SJCRH30 (cell line): Measurements from ENCODE around the gene HHIPL1. TPM values are rescaled to one million over a fixed set of nuclear protein-coding genes. Genes with fewer than 3 reads are reported as not detected.
A peak's percentile ranks its signal among the peaks of the same experiment; 100 is the strongest.

Experiments used
- DNase-seq, 2 experiments: peaks; one replicate each; pipeline ENCODE4 v3.0.0-alpha.2; 2015 to 2020
- H3K27ac ChIP-seq: fragments of 250-450 bp; sonication (Bioruptor Pico); 2 replicates; pipeline ENCODE4 v1.5.1; 2020; ENCODE audit warnings: mild to moderate bottlenecking, moderate library complexity
- H3K27me3 ChIP-seq: fragments of 250-450 bp; sonication (Bioruptor Pico); 2 replicates; pipeline ENCODE4 v1.5.1; 2020; ENCODE audit warnings: mild to moderate bottlenecking, moderate library complexity
- H3K36me3 ChIP-seq: fragments of 250-450 bp; sonication (Bioruptor Pico); 2 replicates; pipeline ENCODE4 v1.5.1; 2020; ENCODE audit warnings: mild to moderate bottlenecking, moderate library complexity
- H3K4me1 ChIP-seq: fragments of 250-450 bp; sonication (Bioruptor Pico); 2 replicates; pipeline ENCODE4 v1.5.1; 2020; ENCODE audit warnings: mild to moderate bottlenecking, moderate library complexity
- H3K4me3 ChIP-seq: fragments of 250-450 bp; sonication (Bioruptor Pico); 2 replicates; pipeline ENCODE4 v1.5.1; 2020; ENCODE audit warnings: mild to moderate bottlenecking, moderate library complexity
- H3K9me3 ChIP-seq: fragments of 250-450 bp; sonication (Bioruptor Pico); replicated peaks from 2 replicates; pipeline ENCODE4 v1.5.1; 2020; ENCODE audit warnings: mild to moderate bottlenecking, moderate library complexity
- total RNA-seq: library from RNA; depleted of rRNA; stranded (reverse); fragments of >200 nt; shearing (Covaris generic); gene quantifications from 2 replicates; pipeline ENCODE4 v1.2.3, GENCODE V29; 2014

Gene HHIPL1
- total RNA-seq, 1 experiment from 2014 or later = not detected

GRCh38 chr14:99679543-99679942 lies 34.6 kb downstream of the HHIPL1 start:
- H3K27me3 ChIP-seq = no peaks in the 10 kb centered on the region
- DNase-seq = no peak
- no peak overlapping the region for H3K27ac ChIP-seq
- H3K9me3 ChIP-seq = no peaks in the 10 kb centered on the region
- no peaks in the 10 kb centered on the region for H3K36me3 ChIP-seq
- no peak overlapping the region for H3K4me3 ChIP-seq
- H3K4me1 ChIP-seq = no peaks in the 10 kb centered on the region

DNA sequence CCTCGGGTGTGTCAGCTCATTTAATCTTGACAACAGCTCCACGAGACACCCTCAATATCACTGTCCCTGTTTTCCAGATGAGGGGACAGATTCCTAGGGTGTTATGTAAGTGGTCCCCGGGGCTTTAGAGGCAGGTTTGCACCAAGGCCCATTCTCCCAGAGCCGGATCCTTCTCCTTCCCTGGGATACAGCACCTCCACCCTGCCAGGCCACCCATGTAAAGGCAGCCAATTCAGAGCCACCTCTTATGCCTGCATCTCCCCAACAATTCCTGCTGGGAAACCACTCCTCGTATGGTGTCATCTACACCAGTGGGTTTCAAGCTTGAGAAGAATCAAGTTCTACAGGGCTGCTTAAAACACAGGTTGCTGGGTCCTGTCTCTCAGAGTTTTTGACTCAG lies 35.1 kb downstream of the HHIPL1 start:
- no peak for DNase-seq
- H3K36me3 ChIP-seq = no peaks in the 10 kb centered on the region
- no peaks in the 10 kb centered on the region for H3K9me3 ChIP-seq
- H3K27me3 ChIP-seq = no peaks in the 10 kb centered on the region
- no peak overlapping the region for H3K27ac ChIP-seq
- H3K4me1 ChIP-seq = no peaks in the 10 kb centered on the region
- H3K4me3 ChIP-seq = no peak overlapping the region

DNA sequence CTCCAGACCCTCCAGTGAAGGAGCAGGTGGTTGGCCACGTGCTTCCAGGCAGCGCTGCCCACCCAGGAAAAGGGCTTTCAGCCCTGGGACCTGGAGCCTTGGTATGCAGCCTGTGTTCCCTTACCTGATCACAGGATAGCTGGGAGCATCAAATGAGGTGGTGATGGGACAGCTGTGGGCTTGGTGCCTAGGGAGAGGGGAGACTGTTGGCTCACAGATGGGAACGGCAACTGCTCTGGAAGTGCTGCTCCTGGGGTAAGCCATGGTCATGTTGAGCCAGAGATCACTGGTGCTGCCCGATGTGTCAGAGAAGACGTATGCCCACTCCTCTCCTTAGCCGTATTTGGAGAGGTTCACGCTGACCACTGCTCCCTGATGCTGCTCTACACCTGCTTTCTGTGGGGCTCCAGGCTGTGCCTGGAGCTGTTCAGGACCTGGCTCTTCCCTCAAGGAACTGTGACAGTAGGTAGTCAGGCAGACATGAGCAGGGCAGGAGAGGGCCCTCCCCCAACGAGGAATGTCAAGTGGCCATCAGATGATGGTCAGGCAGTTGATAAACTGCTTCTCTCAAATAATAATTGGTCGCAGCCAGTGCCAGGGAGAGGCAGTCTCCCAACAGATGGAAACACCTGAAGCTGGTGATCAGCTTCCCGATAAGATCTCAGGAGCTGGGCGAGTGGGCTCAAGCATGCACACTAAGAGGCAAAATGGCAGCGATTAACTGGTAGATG lies 36.3 kb downstream of the HHIPL1 start:
- no peaks in the 10 kb centered on the region for H3K4me1 ChIP-seq
- H3K36me3 ChIP-seq = no peaks in the 10 kb centered on the region
- H3K27me3 ChIP-seq = no peaks in the 10 kb centered on the region
- no peak overlapping the region for H3K27ac ChIP-seq
- DNase-seq = no peak
- no peak overlapping the region for H3K4me3 ChIP-seq
- no peaks in the 10 kb centered on the region for H3K9me3 ChIP-seq

DNA sequence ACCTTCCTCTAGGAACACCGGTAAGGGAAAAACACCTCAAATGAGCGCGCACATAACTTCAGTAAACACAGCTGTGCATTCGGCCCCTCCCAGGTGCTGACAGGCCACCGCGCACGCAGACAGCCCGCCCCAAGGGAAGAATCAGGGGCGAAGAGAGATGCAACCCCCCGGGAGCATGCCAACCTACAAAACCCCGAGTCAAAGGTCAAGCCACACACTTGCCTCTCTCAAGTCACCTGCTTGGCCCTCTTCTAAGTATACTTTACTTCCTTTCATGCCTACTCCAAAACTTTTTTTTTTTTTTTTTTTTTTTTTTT lies 36.9 kb downstream of the HHIPL1 start:
- no peak for DNase-seq
- Histone ChIP-seq H3K9me3 (no peaks in the 10 kb centered on the region), H3K27ac (no peak overlapping the region), H3K27me3 (no peaks in the 10 kb centered on the region), H3K4me3 (no peak overlapping the region), H3K4me1 (no peaks in the 10 kb centered on the region), H3K36me3 (no peaks in the 10 kb centered on the region)

DNA sequence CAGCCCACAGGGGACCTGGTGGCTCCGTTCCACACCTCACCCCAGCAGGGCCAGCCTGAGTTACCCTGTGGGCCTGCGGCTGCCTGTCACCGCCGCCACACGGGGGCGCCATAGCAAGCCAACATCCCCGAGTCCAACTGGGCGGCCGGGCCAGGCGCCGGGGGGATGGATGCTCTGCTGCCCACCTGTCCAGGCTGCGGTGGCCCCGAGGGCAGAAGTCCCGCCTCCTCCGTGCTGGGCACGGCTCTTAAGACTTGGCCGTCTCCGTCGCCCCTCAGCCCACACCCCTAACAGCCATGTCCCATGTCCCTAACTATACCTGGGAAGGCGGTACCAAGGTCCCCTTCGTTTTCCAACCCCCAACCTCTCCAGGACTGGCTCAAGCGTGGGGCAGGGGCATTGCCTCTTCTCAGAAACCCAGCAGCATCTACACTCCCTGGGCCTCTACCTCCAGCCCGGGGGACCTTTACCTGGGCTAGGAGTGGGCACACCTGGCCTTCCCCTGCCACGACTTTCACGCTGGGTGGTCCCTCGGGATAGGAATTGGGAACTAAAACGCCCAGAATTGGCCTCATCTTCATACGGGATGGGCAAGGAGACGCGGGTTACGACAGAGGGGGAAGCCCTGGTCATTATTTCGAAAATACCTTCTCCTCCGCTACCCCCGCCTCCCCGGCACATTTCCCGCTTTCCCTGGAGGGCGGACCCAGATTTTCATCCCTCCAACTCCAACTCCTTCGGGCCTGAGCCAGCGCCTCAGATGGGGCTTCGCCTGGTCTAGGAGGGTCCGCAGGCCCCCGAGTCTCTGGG lies 38.1 kb downstream of the HHIPL1 start:
- H3K27me3 ChIP-seq = no peaks in the 10 kb centered on the region
- no peaks in the 10 kb centered on the region for H3K36me3 ChIP-seq
- peak overlapping the region; percentile 57 for H3K27ac ChIP-seq
- H3K9me3 ChIP-seq = no peaks in the 10 kb centered on the region
- H3K4me3 ChIP-seq = peak overlapping the region; percentile 73
- peak; percentile 79 to 86 for DNase-seq
- no peaks in the 10 kb centered on the region for H3K4me1 ChIP-seq

DNA sequence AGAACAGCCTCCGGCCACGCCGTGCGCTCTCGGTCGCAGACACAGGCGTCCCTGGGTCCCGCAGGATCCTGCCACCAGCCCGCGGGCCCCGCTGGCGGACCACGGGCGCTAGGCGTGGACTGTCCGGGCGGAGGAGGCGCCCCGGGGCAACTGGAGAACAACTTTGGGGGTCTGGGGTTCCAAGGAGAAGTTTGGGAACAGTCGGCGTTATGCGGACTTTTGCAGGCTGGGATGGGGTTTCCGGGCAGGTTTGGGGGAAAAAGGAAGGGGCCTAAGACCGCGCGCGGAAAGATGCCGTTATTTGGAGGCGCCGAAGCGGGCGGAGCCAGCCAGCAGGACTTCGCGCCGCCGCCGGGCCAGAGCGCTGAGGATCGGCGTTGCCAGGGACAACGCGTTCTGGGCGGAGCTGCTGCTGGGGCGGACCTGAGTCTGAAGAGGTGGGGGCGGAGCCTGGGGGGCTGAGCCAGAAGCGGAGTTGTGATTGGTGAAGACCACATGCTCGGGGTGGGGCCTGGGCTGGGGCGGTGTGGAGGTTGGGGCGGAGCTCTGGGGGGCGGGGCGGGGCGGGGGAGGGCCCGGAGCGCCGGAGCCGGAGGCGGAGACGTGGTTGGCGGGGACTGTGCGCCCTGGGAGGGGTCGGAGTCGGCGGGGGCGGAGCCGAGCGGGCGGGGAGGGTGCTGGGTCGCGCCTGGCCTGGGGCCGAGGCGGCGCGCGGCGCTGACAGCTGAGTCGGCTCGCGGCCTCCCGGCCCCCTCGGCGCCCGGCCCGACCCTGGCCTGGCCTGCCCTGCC lies 38.9 kb downstream of the HHIPL1 start, which contains the start of gene CYP46A1:
Gene CYP46A1, plus strand, starts transcription at position 680 of the 791 bp plus-strand sequence. CDS start 120 bp downstream, outside the sequence.
- peak within 1 kb of the TSS; percentile 61 for H3K27ac ChIP-seq
- no peaks in the 10 kb centered on the region for H3K36me3 ChIP-seq
- no peaks in the 10 kb centered on the region for H3K4me1 ChIP-seq
- peak; percentile 98 to 100 for DNase-seq
- no peaks in the 10 kb centered on the region for H3K27me3 ChIP-seq
- no peaks in the 10 kb centered on the region for H3K9me3 ChIP-seq
- H3K4me3 ChIP-seq = peak within 1 kb of the TSS; percentile 73

- Histone ChIP-seq H3K4me1 (no peaks in the 10 kb centered on the region), H3K36me3 (no peaks in the 10 kb centered on the region), H3K4me3 (peak overlapping the region; percentile 66), H3K27ac (peak overlapping the region; percentile 61), H3K9me3 (no peaks in the 10 kb centered on the region), H3K27me3 (no peaks in the 10 kb centered on the region)
- DNase-seq = peak; percentile 53 to 56
Measured at GRCh38 chr14:99684410-99684934, 39.5 kb downstream of the HHIPL1 start.

GRCh38 chr14:99685151-99685591 lies 40.2 kb downstream of the HHIPL1 start:
- Histone ChIP-seq H3K9me3 (no peaks in the 10 kb centered on the region), H3K4me1 (no peaks in the 10 kb centered on the region), H3K36me3 (no peaks in the 10 kb centered on the region), H3K27ac (no peak overlapping the region), H3K4me3 (no peak overlapping the region), H3K27me3 (no peaks in the 10 kb centered on the region)
- no peak for DNase-seq

GRCh38 chr14:99685596-99685995 lies 40.7 kb downstream of the HHIPL1 start:
- Histone ChIP-seq H3K4me1 (no peaks in the 10 kb centered on the region), H3K4me3 (no peak overlapping the region), H3K9me3 (no peaks in the 10 kb centered on the region), H3K27ac (no peak overlapping the region), H3K36me3 (no peaks in the 10 kb centered on the region), H3K27me3 (no peaks in the 10 kb centered on the region)
- peak in 1 of 2 experiments; percentile 20 for DNase-seq

GRCh38 chr14:99686557-99687283 lies 41.8 kb downstream of the HHIPL1 start:
- no peaks in the 10 kb centered on the region for H3K9me3 ChIP-seq
- H3K4me1 ChIP-seq = no peaks in the 10 kb centered on the region
- H3K36me3 ChIP-seq = no peaks in the 10 kb centered on the region
- H3K27ac ChIP-seq = no peak overlapping the region
- H3K4me3 ChIP-seq = no peak overlapping the region
- no peaks in the 10 kb centered on the region for H3K27me3 ChIP-seq
- no peak for DNase-seq

DNA sequence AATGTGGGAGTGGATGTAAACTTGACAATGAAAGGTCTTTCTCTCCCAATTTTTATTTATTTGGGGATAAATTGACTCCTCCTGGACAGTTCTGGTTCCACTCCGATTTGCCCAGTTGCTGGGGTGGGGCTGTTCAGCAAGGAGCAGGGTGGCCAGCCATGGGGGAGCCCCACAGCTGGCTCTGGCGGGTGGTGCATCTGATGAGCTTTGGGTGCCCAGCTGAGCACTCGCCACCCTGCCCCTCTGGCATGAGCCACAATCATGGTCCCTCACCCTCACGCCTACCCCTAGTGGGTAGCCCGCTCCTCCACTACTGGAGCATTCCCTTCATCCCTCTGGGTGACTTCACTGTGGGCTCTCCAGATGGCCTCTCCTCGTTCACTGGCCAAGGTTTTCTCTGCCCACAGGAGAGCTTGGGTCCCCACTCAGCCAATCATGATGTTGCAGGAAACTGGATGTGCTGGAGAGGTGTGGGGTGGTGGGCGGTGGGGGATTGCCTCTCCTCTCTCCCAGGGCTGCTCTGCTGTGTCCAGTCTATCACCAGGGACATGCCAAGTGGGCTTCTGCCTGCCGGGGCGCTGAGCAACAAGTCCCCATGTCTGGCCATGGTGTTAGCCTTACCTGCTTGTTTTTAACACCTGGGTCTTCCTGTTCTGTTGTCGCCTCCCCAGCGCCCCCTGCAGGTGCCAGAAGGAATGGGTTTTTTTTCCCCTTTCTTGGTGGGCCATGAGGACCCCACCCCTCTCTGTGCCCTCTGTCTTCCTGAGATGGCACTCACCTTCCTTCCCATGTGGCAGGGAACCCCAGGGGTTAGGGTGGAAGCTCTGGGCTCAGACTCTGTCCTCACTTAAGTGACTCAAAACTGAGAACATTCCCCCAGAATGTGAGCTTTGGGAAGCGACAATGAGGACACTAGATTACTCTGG lies 42.6 kb downstream of the HHIPL1 start:
- peak in 1 of 2 experiments; percentile 22 for DNase-seq
- no peak overlapping the region for H3K4me3 ChIP-seq
- H3K27me3 ChIP-seq = no peaks in the 10 kb centered on the region
- H3K4me1 ChIP-seq = no peaks in the 10 kb centered on the region
- H3K9me3 ChIP-seq = no peaks in the 10 kb centered on the region
- no peaks in the 10 kb centered on the region for H3K36me3 ChIP-seq
- H3K27ac ChIP-seq = no peak overlapping the region

DNA sequence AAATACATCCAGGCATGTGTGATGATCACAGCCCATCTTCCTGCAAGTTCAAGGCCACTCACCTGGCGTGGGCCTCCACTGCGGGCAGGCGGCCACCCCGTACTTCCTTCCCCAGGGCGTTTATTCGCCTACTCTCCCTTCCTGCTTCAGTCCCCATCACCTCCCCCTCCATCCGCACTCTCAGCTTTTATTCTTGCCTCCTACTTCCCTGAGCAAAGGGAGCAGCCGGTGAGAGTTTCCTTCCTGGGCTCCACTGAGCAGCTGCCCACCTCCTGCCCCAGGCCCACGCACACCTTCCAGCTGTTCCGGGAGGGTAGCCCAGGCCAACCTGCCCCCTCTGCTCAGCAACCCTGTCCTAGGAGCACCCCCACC lies 43.3 kb downstream of the HHIPL1 start:
- DNase-seq = no peak
- Histone ChIP-seq H3K4me1 (no peaks in the 10 kb centered on the region), H3K27ac (no peak overlapping the region), H3K27me3 (no peaks in the 10 kb centered on the region), H3K4me3 (no peak overlapping the region), H3K9me3 (no peaks in the 10 kb centered on the region), H3K36me3 (no peaks in the 10 kb centered on the region)

- Histone ChIP-seq H3K4me3 (no peak overlapping the region), H3K4me1 (no peaks in the 10 kb centered on the region), H3K27me3 (no peaks in the 10 kb centered on the region), H3K36me3 (no peaks in the 10 kb centered on the region), H3K9me3 (no peaks in the 10 kb centered on the region), H3K27ac (no peak overlapping the region)
- no peak for DNase-seq
Measured at GRCh38 chr14:99688629-99689028, 43.7 kb downstream of the HHIPL1 start.
